PC-9 (cell line): ENCODE data around the gene PSMG3. TPM values are rescaled to one million over a fixed set of nuclear protein-coding genes. Genes with fewer than 3 reads are reported as not detected.

Source experiments
- BruUV-seq: library from RNA; stranded (reverse); fragments of 400-500 nt; replicated peaks from 2 replicates; lab custom pipeline; 2021; lab: Mats Ljungman, UMichigan
- CTCF ChIA-PET: fragments of 300-600 bp; sonication (Branson Sonifier 250); formaldehyde crosslinking; loops from one replicate; lab custom pipeline; 2022; ENCODE audit warnings: antibody characterized with exemption; lab: Charles Lee
- POLR2A ChIA-PET: fragments of 300-600 bp; sonication (Branson Sonifier 250); formaldehyde crosslinking; loops from one replicate; lab custom pipeline; 2022; ENCODE audit warnings: antibody characterized with exemption; ENCODE audit not compliant: unreplicated experiment; lab: Charles Lee
- DNase-seq, 2 experiments: peaks; one replicate each; pipeline versions ENCODE4 v3.0.0 to v3.0.0-alpha.2; 2015 to 2022; ENCODE audit warnings: mixed read lengths in 1 of 2
- H2AFZ ChIP-seq: fragments of 200-600 bp; sonication (generic); 2 replicates; pipeline ENCODE4 v1.8.1; 2017; ENCODE audit warnings: antibody characterized with exemption
- H3F3A ChIP-seq: fragments of 200-600 bp; sonication (generic); 2 replicates; pipeline ENCODE4 v1.8.1; 2017; ENCODE audit warnings: antibody characterized with exemption, mild to moderate bottlenecking, low read depth; ENCODE audit not compliant: insufficient read depth
- H3K27ac ChIP-seq: fragments of 200-600 bp; sonication (generic); 2 replicates; pipeline ENCODE4 v1.6.1; 2016; ENCODE audit warnings: mixed run types
- H3K27me3 ChIP-seq: fragments of 200-600 bp; sonication (generic); 2 replicates; pipeline ENCODE4 v1.6.1; 2016; ENCODE audit warnings: low read depth, mixed run types; ENCODE audit not compliant: insufficient read depth
- H3K36me3 ChIP-seq: fragments of 200-600 bp; sonication (generic); 2 replicates; pipeline ENCODE4 v1.6.1; 2016; ENCODE audit warnings: low read depth, mixed run types
- H3K4me1 ChIP-seq: fragments of 200-600 bp; sonication (generic); replicated peaks from 2 replicates; pipeline ENCODE4 v1.6.1; 2016; ENCODE audit warnings: mixed run types; ENCODE audit not compliant: insufficient read depth
- H3K4me2 ChIP-seq: fragments of 200-600 bp; sonication (generic); 2 replicates; pipeline ENCODE4 v1.6.1; 2017; ENCODE audit warnings: mixed run types
- H3K4me3 ChIP-seq: fragments of 200-600 bp; sonication (generic); 2 replicates; pipeline ENCODE4 v1.6.1; 2016; ENCODE audit warnings: mixed run types
- H3K79me2 ChIP-seq: fragments of 200-600 bp; sonication (generic); 2 replicates; pipeline ENCODE4 v1.6.1; 2017; ENCODE audit warnings: low read depth, mixed run types
- H3K9me2 ChIP-seq: fragments of 200-600 bp; sonication (generic); 2 replicates; pipeline ENCODE4 v1.8.1; 2017; ENCODE audit warnings: mild to moderate bottlenecking; ENCODE audit not compliant: insufficient read depth
- H3K9me3 ChIP-seq: fragments of 200-600 bp; sonication (generic); 2 replicates; pipeline ENCODE4 v1.8.1; 2016; ENCODE audit warnings: low read depth; ENCODE audit not compliant: insufficient read depth
- H4K20me1 ChIP-seq: fragments of 200-600 bp; sonication (generic); 2 replicates; pipeline ENCODE4 v1.8.1; 2017; ENCODE audit not compliant: insufficient read depth
- EZH2 ChIP-seq: fragments of 200-600 bp; sonication (generic); IDR thresholded peaks from 2 replicates; pipeline ENCODE4 v1.8.0; 2017; ENCODE audit warnings: antibody characterized with exemption, low read depth
- intact Hi-C: fragments of 100-400 bp; cut with micrococcal nuclease; formaldehyde crosslinking; loops from one replicate; pipeline ENCODE4 v1.10.0; 2022; ENCODE audit not compliant: unreplicated experiment
- total RNA-seq: library from RNA; stranded (reverse); gene quantifications from 2 replicates; pipeline ENCODE4 v1.2.3, GENCODE V29; 2021
- TF ChIP-seq, protein P1 (sequence below): fragments of 200-600 bp; sonication (generic); conservative IDR thresholded peaks from 2 replicates; pipeline ENCODE4 v1.6.1; 2017; ENCODE audit warnings: mixed run types, antibody characterized with exemption, mild to moderate bottlenecking, moderate library complexity

The PSMG3 gene
- total RNA-seq, 1 experiment from 2014 or later = 63.3 TPM

DNA sequence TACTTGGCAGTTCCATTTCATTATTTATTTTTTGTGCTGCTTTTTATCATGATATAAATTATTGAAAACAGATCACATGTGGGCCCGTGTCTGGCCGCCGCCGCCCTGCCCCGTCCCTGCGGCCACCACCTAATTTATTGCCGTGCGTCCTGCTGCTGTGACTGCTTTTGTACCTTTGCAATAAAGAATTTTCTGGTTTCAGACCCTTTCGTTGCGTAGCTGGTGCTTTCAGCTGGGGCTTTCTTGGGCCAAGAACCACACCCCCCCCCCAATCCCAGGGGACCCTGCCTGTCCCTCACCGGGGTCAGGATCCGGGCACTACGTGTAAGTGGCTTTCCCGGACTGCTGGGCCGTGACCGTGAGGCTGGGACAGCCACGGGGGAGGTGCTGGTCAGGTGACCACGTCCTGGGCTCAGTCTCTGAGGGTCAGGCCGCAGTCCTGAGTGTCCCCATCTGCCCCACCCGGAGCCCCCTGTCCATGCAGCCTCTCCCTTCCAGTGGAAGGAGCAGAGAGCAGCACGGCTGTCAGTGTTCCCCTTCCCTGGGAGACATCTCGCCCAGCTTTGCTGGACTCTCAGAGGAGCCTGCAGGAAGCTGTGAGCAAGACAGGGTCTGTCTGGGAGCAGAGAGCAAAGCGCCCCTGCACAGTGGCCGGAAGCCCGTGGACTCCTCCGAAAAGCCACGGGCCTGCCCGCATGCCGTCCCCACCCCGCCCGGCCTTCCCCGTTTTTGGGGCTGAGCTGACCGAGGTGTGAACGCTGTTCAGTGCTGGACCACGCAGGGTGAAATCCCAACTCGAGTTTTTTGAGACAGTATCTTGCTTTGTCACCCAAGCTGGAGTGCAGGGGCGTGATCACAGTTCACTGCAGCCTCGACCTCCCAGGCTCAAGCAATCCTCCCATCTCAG is 26.7 kb downstream of the PSMG3 start:
- DNase-seq = no peak
- intact Hi-C loops = no loop called here
- Histone ChIP-seq H3K4me1 (peaks cover under 1% of the 10 kb centered on the region; the same call in 1 of the 2 replicates), H2AFZ (no peak overlapping the region), H4K20me1 (peaks cover 57% of the 10 kb centered on the region), H3K9me2 (no peaks in the 10 kb centered on the region), H3F3A (peaks cover 47% of the 10 kb centered on the region), H3K36me3 (0 out of 2 replicates have a peak, but pooled peaks cover under 1% of the 10 kb centered on the region), H3K79me2 (peaks cover 22% of the 10 kb centered on the region), H3K4me2 (no peak overlapping the region), H3K27me3 (no peaks in the 10 kb centered on the region), H3K4me3 (no peak overlapping the region), H3K27ac (no peak overlapping the region), H3K9me3 (no peaks in the 10 kb centered on the region)
- POLR2A ChIA-PET = no interaction called here
- TF ChIP-seq, protein P1, sequence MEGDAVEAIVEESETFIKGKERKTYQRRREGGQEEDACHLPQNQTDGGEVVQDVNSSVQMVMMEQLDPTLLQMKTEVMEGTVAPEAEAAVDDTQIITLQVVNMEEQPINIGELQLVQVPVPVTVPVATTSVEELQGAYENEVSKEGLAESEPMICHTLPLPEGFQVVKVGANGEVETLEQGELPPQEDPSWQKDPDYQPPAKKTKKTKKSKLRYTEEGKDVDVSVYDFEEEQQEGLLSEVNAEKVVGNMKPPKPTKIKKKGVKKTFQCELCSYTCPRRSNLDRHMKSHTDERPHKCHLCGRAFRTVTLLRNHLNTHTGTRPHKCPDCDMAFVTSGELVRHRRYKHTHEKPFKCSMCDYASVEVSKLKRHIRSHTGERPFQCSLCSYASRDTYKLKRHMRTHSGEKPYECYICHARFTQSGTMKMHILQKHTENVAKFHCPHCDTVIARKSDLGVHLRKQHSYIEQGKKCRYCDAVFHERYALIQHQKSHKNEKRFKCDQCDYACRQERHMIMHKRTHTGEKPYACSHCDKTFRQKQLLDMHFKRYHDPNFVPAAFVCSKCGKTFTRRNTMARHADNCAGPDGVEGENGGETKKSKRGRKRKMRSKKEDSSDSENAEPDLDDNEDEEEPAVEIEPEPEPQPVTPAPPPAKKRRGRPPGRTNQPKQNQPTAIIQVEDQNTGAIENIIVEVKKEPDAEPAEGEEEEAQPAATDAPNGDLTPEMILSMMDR = no peak
- TF ChIP-seq EZH2 = no peak
- BruUV-seq = TSS peak; percentile 17
- CTCF ChIA-PET = interaction anchor here (0.6 kb wide), 1 partner anchor 352 kb away, joined by 7 read pairs; no protein-coding TSS in a partner anchor

DNA sequence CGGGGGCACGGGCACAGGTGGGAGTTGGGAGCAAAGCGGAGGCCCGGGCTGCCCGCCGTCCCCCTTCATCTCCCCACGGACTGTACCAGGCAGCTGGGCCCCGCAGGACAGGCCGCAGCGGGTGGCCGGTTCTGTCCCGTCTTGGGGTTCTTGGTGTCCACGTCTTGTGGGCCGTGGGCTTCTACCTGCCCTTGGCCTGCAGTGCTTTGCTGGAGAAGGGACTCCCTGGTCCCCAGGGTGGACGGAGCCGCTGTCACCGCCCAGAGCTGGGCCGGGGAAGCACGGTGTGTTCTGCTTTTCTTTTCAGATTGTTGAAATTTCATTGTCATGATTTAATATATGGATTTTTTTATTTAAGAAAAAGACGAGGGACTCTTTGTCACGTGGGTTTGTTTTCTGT is 27.5 kb downstream of the PSMG3 start:
- no peak for DNase-seq
- CTCF ChIA-PET = interaction anchor here (0.5 kb wide), 1 partner anchor 25 kb away, joined by 3 read pairs; no protein-coding TSS in a partner anchor
- H4K20me1 ChIP-seq = peaks cover 64% of the 10 kb centered on the region
- peaks cover 5% of the 10 kb centered on the region; the same call in 1 of the 2 replicates for H3K36me3 ChIP-seq
- TF ChIP-seq, protein P1 = no peak
- TF ChIP-seq EZH2 = no peak
- no TSS peak for BruUV-seq
- peaks cover 47% of the 10 kb centered on the region for H3F3A ChIP-seq
- no peak overlapping the region for H3K4me2 ChIP-seq
- peaks cover 8% of the 10 kb centered on the region for H3K4me1 ChIP-seq
- no peaks in the 10 kb centered on the region for H3K27me3 ChIP-seq
- intact Hi-C loops = no loop called here
- peaks cover 30% of the 10 kb centered on the region for H3K79me2 ChIP-seq
- no peaks in the 10 kb centered on the region for H3K9me3 ChIP-seq
- no peak overlapping the region for H3K27ac ChIP-seq
- H2AFZ ChIP-seq = no peak overlapping the region
- POLR2A ChIA-PET = no interaction called here
- H3K9me2 ChIP-seq = no peaks in the 10 kb centered on the region
- H3K4me3 ChIP-seq = no peak overlapping the region

DNA sequence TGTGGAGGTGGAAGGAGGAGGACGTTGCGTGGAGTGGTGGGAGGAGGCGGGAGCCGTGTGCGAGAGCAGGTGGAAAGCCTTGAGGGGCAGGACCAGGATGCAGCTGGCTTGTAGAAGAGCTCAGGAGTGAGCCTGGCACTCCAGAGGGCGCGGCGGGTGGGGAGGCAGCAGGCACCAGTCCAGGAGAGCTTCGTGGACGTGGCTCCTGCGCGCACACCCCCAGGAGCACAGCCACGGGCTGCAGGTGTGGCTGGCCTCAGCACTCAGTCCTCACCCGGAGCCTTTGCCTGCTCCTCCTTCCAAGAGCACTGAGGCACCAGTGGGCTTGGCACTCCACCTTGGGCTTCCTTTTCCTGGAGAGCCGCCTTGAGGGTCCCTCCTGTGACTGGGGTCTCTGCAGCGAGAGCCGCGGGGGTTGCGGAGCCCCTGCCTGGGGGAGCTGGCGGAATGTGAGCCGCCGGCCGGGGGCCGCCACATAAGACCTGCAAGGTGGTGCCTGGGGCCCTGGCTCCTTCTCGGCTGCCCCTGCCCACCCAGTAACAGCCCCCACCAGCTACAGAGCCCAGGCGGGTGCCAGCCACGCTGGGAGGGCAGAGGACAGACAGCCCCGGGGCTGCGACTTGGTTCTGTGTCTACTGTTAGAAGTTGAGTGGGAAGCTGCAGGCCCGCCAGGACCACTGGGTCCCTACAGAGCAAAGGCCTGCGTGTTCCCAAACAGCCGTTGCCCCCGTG is 28.2 kb downstream of the PSMG3 start:
- Histone ChIP-seq H3K4me3 (no peak overlapping the region), H3K4me2 (no peak overlapping the region), H3F3A (peaks cover 51% of the 10 kb centered on the region), H4K20me1 (peaks cover 66% of the 10 kb centered on the region), H3K27me3 (no peaks in the 10 kb centered on the region), H3K36me3 (peaks cover 5% of the 10 kb centered on the region), H3K27ac (no peak overlapping the region), H3K4me1 (peaks cover 14% of the 10 kb centered on the region), H2AFZ (no peak overlapping the region), H3K79me2 (peaks cover 35% of the 10 kb centered on the region), H3K9me2 (no peaks in the 10 kb centered on the region), H3K9me3 (no peaks in the 10 kb centered on the region)
- POLR2A ChIA-PET = no interaction called here
- intact Hi-C loops = no loop called here
- DNase-seq = no peak
- CTCF ChIA-PET = interaction anchor here (0.5 to 0.7 kb wide), 2 partner anchors 24 to 36 kb away, joined by 3 to 5 read pairs; no protein-coding TSS in a partner anchor
- BruUV-seq = no TSS peak
- no peak for TF ChIP-seq EZH2
- TF ChIP-seq, protein P1 = no peak
